ENCODE measurements around the gene MIX23. TPM values are rescaled to one million over a fixed set of nuclear protein-coding genes. Genes with fewer than 3 reads are reported as not detected.

Gene MIX23
- total RNA-seq, 1 donor from 2014 or later = 18.9 TPM

Other genes starting within 250 kb of the MIX23 start
- gene CASR, start 199.6 kb downstream of the MIX23 start, total RNA-seq = not detected in 2 replicates
- not detected in 2 replicates for gene CSTA, start 58.0 kb downstream of the MIX23 start, total RNA-seq
- gene FAM162A, start 951 bp upstream of the MIX23 start, total RNA-seq = 13.7 and 27.7 TPM in 2 replicates
- 3.5 and 3.9 TPM in 2 replicates for gene WDR5B, start 32.8 kb upstream of the MIX23 start, total RNA-seq
- 35.6 and 45.1 TPM in 2 replicates for gene KPNA1, start 131.7 kb upstream of the MIX23 start, total RNA-seq
- 20.5 and 37.9 TPM in 2 replicates for gene PARP9, start 181.1 kb upstream of the MIX23 start, total RNA-seq
- gene DTX3L, start 181.1 kb upstream of the MIX23 start, total RNA-seq = 43.0 and 48.7 TPM in 2 replicates
- 1.1 and 4.3 TPM in 2 replicates for gene PARP15, start 194.4 kb upstream of the MIX23 start, total RNA-seq

All from glomerular endothelial cell (primary cell).